SK-MEL-5 (cell line): ENCODE data around the gene RASSF8. TPM values are rescaled to one million over a fixed set of nuclear protein-coding genes. Genes with fewer than 3 reads are reported as not detected.

Source experiments
- DNase-seq: peaks from one replicate; pipeline ENCODE4 v3.0.0-alpha.2; 2016; ENCODE audit warnings: low read depth, low spot score
- in situ Hi-C: cut with HindIII; loops from 2 replicates; pipeline ENCODE4 v1.10.0; 2016; ENCODE audit warnings: low sequenced_read_pairs, high pct_unique_total_duplicates, low pct_unique_long_range_greater_than_20kb
- total RNA-seq: library from RNA; depleted of rRNA; stranded (reverse); fragments of >200 nt; shearing (Covaris generic); gene quantifications from 2 replicates; pipeline ENCODE4 v1.2.3, GENCODE V29; 2014

RASSF8 gene
- total RNA-seq, 1 experiment from 2014 or later: 47.9 TPM

- DNase-seq: no peak
- in situ Hi-C loops: no loop called here
These were observed 150.4 kb downstream of the RASSF8 start for GRCh38 chr12:26108915-26109314.

GRCh38 chr12:26109343-26109881 is 150.9 kb downstream of the RASSF8 start:
- no peak for DNase-seq
- in situ Hi-C loops: no loop called here

DNA sequence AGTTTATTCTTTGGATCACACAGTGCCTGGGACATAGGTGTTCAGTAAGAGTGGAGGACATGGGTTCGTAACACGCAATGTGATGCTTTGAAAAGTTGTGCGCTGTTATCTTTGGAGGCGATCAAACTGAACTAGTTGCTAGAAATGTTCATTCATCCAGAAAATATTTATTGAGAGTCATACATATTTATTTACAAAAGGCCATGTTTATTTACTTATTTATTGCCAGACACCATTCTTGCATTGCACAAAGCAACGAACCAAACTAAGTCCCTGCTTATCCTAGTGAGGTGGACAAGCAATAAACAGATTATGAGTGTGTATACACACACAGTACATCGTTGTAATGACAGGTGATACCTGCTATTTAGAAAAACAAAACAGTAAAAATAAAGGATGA is 153.8 kb downstream of the RASSF8 start:
- in situ Hi-C loops: no loop called here
- DNase-seq: no peak

DNA sequence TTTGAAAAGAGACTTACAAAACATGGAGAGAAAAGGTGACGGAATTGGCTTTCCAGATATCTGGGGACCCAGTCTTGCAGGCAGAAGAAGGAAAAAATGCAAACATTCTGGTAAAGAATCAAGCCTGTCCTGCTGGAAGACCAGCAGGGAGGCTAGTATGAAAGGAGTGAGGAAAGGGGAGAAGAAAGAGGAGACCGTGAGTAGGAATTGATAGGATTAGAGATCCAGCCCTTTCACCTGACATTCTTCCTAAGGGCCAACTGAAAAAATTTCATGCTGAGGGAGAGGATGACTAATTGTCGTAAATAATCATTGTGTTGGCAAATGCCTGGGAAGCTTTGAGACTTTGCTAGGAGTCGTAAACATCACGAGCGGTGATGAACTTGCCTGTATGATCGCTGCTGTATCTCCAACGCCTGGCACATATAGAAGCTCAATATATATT is 154.2 kb downstream of the RASSF8 start:
- no peak for DNase-seq
- in situ Hi-C loops: no loop called here

- peak; percentile 84 for DNase-seq
- in situ Hi-C loops: no loop called here
These were observed 154.7 kb downstream of the RASSF8 start for GRCh38 chr12:26113181-26113654.

DNA sequence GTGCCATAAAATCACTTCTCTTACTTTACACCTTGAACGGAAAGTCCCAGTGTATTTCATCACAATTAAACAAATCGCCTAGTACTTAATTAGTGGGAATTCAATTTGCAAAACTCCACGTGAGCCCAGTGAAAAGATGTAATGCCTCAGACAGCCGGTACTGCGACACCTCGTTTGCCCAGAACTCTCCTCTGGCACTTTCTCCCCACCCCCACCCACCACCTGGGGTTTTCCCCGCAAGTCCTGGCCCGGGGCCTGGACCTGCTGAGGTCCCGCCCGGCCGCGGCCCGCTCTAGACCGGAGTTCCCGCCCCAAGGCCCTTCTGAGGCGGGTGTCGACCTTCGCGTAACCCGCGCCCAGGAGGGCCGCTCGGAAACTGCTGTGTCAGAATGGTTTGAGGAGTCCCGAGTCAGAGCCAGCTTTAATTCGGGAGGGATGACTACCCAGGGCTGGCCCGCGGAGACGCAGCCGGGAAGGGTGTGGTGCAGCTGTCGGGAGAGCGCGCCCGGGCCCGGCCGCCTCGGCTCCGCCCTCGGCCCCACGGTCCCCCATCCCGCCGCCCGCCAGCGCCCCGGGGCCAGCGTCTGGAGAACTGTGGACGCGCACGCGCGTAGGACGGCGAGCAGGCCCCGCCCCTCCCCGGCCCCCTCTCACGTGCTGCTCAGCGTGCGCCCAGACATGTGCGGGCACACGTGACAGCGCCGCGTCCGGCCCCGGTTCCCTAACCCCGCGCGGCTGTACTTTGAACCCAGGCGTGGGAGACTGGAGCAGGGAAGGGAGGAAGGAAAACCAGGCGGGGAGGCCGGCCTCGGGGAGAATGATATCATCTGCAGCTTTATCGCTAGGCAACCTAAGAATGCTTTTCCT is 155.6 kb downstream of the RASSF8 start:
- in situ Hi-C loops: no loop called here
- DNase-seq: peak; percentile 58

DNA sequence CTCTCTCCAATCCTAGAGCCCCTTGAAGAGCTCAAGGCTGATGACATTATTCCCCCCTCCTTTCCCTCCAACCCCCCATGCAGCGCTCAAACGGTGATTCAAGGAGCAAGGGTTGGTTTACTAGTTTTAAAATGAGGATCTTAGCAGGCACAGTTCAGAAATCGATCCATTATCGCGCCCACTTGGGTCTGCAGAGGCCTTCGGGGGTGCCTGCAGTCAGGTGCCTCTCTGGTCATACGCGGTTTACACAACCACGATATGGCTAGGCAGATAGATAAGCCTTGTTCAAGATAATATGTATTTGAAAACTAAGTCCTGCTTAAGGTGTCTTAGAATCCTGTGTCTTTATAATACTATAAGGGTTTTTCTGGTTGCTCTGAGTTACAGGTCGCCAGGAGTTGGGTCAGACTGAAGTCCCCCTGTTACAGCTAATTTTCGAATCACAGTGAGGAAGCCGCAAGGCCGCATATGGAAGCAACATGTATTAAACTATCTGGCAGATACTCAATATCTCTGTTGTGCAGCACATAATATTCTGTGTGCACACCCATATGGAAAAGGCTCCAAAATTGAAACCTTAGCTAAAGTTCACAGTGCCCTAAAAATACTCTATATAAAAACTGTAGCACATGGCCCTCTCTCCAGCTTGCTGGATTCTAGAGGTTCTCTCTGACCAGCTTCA is 156.4 kb downstream of the RASSF8 start:
- in situ Hi-C loops: no loop called here
- DNase-seq: no peak

- in situ Hi-C loops: no loop called here
- no peak for DNase-seq
These were observed 158.6 kb downstream of the RASSF8 start for GRCh38 chr12:26116829-26117715.

GRCh38 chr12:26118308-26118707 is 159.8 kb downstream of the RASSF8 start:
- DNase-seq: no peak
- in situ Hi-C loops: no loop called here

GRCh38 chr12:26119391-26119989 is 161.0 kb downstream of the RASSF8 start:
- in situ Hi-C loops: no loop called here
- peak; percentile 81 for DNase-seq

DNA sequence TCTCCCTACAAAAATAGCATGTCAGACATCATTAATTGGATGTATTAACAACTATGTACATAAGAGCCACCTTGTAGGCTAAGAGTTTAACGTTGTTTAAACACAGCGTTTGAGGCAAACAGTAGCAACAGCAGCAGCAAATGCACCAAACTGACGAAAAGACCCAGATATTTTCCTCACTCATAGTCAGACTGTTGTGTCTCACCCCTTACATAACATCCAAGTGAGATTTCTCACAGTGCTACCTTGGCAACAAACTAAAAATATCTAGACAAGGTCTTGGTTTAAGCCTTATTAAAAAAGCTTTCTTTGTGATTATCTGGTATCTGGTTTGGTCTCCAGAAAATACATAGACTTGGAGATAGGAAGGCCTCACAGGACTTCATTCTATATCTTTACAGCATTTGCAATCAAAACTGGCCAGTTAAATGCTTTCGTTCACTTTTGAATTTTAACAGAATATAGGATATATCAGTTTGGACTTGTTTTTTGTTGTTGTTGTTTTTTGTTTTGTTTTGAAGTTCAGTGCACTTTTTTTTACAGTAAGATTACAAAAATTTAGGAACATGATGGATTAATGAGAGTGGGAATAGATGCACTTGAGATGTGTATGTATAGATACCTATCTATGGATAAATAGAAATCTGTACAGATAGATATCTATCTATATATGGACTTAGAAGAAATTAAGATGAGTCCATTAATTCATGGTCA is 162.2 kb downstream of the RASSF8 start:
- no peak for DNase-seq
- in situ Hi-C loops: no loop called here

DNA sequence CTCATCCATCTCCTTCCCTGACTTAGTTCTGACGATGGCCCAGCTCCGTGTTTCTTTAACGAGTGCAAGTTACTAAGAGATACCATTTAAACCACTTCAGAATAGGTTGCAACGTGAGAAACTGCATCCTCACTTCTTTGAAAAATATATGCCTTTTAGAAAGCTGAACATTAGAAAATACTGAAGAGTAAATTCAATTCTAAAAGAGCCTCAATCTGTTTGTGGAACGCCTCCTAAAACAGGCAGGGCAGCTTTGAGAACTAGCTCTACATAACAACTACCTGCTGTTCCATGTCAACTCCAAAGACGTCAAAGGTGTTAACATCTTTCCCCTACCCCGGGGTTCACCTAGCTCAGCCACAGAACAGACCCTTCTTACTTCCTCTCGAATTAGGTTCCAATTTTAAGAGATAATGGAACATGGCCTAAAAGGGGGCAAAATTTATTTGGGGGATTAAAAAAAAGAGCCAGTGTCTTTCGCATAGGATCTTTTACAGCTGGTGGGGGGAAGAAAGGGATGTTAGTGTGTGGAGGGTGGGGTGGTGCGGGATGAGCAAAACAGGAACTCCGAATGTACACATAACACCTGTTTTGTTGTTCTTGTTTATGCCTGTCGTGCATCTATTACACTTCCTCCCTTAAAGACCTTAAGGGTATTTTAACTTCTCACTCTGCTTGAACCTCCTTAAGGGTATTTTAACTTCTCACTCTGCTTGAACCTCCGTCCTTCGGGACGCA is 163.0 kb downstream of the RASSF8 start:
- in situ Hi-C loops: no loop called here
- DNase-seq: no peak

GRCh38 chr12:26122061-26122680 is 163.7 kb downstream of the RASSF8 start:
- no peak for DNase-seq
- in situ Hi-C loops: no loop called here

GRCh38 chr12:26122681-26123481 is 164.4 kb downstream of the RASSF8 start:
- in situ Hi-C loops: no loop called here
- DNase-seq: peak; percentile 16

DNA sequence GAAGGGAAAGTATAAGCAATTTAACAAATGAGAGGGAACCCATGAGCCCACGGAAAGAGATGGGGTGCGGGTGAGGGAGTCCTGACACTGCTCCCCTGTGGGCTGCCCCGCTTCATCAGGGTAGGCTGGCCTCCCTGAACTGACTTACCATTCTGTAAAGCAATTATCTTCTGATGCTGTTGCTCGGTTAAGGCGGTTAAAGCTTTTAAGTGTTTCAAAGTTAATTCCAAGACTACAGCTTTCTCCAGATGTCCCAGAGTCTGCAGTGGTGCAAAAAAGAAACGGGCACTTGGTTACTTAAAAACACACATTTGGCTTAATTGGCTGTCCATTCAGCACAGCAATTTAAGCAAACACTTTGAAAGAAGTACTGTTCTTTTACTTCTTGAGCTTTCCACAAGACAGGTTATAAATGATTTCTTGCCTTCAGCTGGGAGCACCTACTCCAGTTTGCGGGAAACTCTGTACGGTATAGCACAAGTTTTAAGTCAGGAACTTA is 165.0 kb downstream of the RASSF8 start:
- in situ Hi-C loops: no loop called here
- DNase-seq: no peak
